ENCODE results near the gene ARL6IP5.
A peak's percentile ranks its signal among the peaks of the same experiment; 100 is the strongest.

Gene ARL6IP5

DNA sequence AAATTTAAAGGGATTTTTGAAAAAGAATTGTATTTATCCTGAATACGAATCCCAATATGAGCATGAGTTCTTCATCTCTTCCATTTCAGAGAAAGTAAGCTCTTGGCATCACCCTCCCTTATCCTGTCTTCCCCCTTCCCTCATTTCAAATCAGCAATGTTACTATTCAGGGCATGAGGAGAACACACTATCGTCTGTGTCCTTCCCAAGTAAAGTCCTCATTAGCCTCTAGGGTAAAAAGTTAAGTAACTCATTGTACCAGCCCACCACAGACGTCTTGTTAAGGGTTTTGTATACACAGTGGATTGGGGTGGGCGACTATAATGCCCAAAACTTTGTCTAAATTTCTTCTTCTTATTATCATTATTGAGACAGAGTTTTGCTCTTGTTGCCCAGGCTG is 14.8 kb downstream of the ARL6IP5 start:
- Histone ChIP-seq H3K4me1 (ENCODE audit: control insufficient read depth in 1 of 2, insufficient read depth in 2 of 2, low read length in 2 of 2) (peaks cover 6 to 8% of the 10 kb centered on the region in 2 experiments), H3K9me3 (ENCODE audit: insufficient read depth, low read depth, low read length) (no peaks in the 10 kb centered on the region), H4K12ac (ENCODE audit: low read depth, low read length) (no peak overlapping the region), H3K23ac (ENCODE audit: low read length) (no peak overlapping the region), H3K9ac (ENCODE audit: low read length) (no peak overlapping the region), H2BK5ac (ENCODE audit: low read depth, low read length, poor library complexity) (no peak overlapping the region), H4K8ac (ENCODE audit: low read depth, low read length) (no peak overlapping the region), H3K27me3 (ENCODE audit: insufficient read depth, low read length) (no peaks in the 10 kb centered on the region), H4K91ac (ENCODE audit: low read depth, low read length) (no peak overlapping the region), H3K79me2 (ENCODE audit: control insufficient read depth, insufficient read depth, low read length, poor library complexity) (no peaks in the 10 kb centered on the region), H3K4ac (ENCODE audit: low read depth, low read length) (no peak overlapping the region), H3K4me2 (ENCODE audit: low read length) (no peak overlapping the region), H3K4me3 (ENCODE audit: low read depth, low read length) (no peak overlapping the region), H2AK5ac (ENCODE audit: low read length) (no peak overlapping the region), H2AFZ (ENCODE audit: insufficient read depth, low read length, poor library complexity) (no peak overlapping the region), H2BK120ac (ENCODE audit: insufficient read depth, low read length, poor library complexity) (no peak overlapping the region), H3K27ac (ENCODE audit: low read depth, low read length) (no peak overlapping the region), H3K36me3 (ENCODE audit: control insufficient read depth in 1 of 2, insufficient read depth in 2 of 2, low read length in 2 of 2) (peaks cover 2 to 9% of the 10 kb centered on the region in 2 experiments), H2BK12ac (ENCODE audit: low read length) (no peak overlapping the region), H3K18ac (ENCODE audit: low read length) (no peak overlapping the region), H3K79me1 (ENCODE audit: low read length) (peaks cover 4% of the 10 kb centered on the region), H3K14ac (ENCODE audit: low read length) (no peak overlapping the region)
- DNase-seq = no peak
- WGBS (ENCODE audit: extremely low coverage, insufficient coverage, insufficient read length) = no CpG with 5 or more reads among the region's 4 CpGs

DNA sequence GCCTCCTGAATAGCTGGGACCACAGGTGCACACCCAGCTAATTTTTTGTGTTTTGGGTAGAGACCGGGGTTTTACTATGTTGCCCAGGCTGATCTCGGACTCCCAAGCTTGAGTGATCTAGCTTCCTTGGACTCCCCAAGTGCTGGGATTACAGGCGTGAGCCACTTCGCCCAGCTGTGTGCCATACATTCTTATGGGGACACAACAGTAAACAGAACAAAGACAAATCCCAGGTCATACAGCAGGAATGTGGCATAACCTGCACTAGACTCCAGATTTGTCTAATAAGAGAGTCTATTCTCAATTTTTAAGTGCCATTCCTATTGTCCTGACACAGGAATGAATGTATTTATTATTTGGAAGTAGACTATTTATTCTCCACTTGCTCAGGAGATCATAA is 17.6 kb downstream of the ARL6IP5 start:
- peak; percentile 91 to 94 for DNase-seq
- Histone ChIP-seq H3K79me1 (ENCODE audit: low read length) (peaks cover 4% of the 10 kb centered on the region), H3K36me3 (ENCODE audit: control insufficient read depth in 1 of 2, insufficient read depth in 2 of 2, low read length in 2 of 2) (peaks cover 2 to 10% of the 10 kb centered on the region in 2 experiments), H3K79me2 (ENCODE audit: control insufficient read depth, insufficient read depth, low read length, poor library complexity) (no peaks in the 10 kb centered on the region), H3K14ac (ENCODE audit: low read length) (no peak overlapping the region), H3K4me3 (ENCODE audit: low read depth, low read length) (no peak overlapping the region), H4K91ac (ENCODE audit: low read depth, low read length) (no peak overlapping the region), H3K27me3 (ENCODE audit: insufficient read depth, low read length) (no peaks in the 10 kb centered on the region), H3K9ac (ENCODE audit: low read length) (no peak overlapping the region), H4K12ac (ENCODE audit: low read depth, low read length) (no peak overlapping the region), H3K4me1 (ENCODE audit: control insufficient read depth in 1 of 2, insufficient read depth in 2 of 2, low read length in 2 of 2) (peaks cover 6 to 8% of the 10 kb centered on the region in 2 experiments), H3K4ac (ENCODE audit: low read depth, low read length) (no peak overlapping the region), H2AFZ (ENCODE audit: insufficient read depth, low read length, poor library complexity) (no peak overlapping the region), H2BK120ac (ENCODE audit: insufficient read depth, low read length, poor library complexity) (no peak overlapping the region), H3K4me2 (ENCODE audit: low read length) (peak overlapping the region; percentile 53), H2BK12ac (ENCODE audit: low read length) (no peak overlapping the region), H4K8ac (ENCODE audit: low read depth, low read length) (no peak overlapping the region), H2BK5ac (ENCODE audit: low read depth, low read length, poor library complexity) (no peak overlapping the region), H3K18ac (ENCODE audit: low read length) (no peak overlapping the region), H3K23ac (ENCODE audit: low read length) (no peak overlapping the region), H2AK5ac (ENCODE audit: low read length) (no peak overlapping the region), H3K9me3 (ENCODE audit: insufficient read depth, low read depth, low read length) (no peaks in the 10 kb centered on the region), H3K27ac (ENCODE audit: low read depth, low read length) (peak overlapping the region; percentile 43)
- no CpG with 5 or more reads among the region's 4 CpGs for WGBS (ENCODE audit: extremely low coverage, insufficient coverage, insufficient read length)

DNA sequence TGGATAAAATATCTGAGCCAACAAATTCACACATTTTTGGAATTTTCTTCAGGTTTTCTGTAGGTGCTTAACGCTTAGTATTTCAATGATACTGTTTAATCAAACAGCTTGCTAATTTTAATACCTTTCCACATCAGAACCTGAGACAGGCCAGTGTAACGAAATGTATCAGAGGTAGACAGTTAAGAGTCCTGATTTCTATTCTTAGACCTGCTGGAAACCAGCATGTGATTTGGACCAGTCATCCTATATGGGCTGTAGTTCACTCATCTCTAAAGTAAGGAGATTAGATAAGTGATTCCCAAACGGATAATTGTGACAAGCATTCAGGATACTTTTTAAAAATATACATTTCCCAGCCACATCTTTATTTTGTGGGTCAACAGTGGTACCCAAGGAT is 18.4 kb downstream of the ARL6IP5 start:
- Histone ChIP-seq H3K4ac (ENCODE audit: low read depth, low read length) (no peak overlapping the region), H3K4me3 (ENCODE audit: low read depth, low read length) (no peak overlapping the region), H3K18ac (ENCODE audit: low read length) (no peak overlapping the region), H3K79me1 (ENCODE audit: low read length) (peaks cover 4% of the 10 kb centered on the region), H3K4me2 (ENCODE audit: low read length) (no peak overlapping the region), H3K27me3 (ENCODE audit: insufficient read depth, low read length) (no peaks in the 10 kb centered on the region), H3K9ac (ENCODE audit: low read length) (no peak overlapping the region), H2BK5ac (ENCODE audit: low read depth, low read length, poor library complexity) (no peak overlapping the region), H3K23ac (ENCODE audit: low read length) (no peak overlapping the region), H2BK12ac (ENCODE audit: low read length) (no peak overlapping the region), H3K27ac (ENCODE audit: low read depth, low read length) (no peak overlapping the region), H2AFZ (ENCODE audit: insufficient read depth, low read length, poor library complexity) (no peak overlapping the region), H3K79me2 (ENCODE audit: control insufficient read depth, insufficient read depth, low read length, poor library complexity) (no peaks in the 10 kb centered on the region), H3K14ac (ENCODE audit: low read length) (no peak overlapping the region), H2BK120ac (ENCODE audit: insufficient read depth, low read length, poor library complexity) (no peak overlapping the region), H4K91ac (ENCODE audit: low read depth, low read length) (no peak overlapping the region), H2AK5ac (ENCODE audit: low read length) (no peak overlapping the region), H3K4me1 (ENCODE audit: control insufficient read depth in 1 of 2, insufficient read depth in 2 of 2, low read length in 2 of 2) (peaks cover 6 to 8% of the 10 kb centered on the region in 2 experiments), H4K8ac (ENCODE audit: low read depth, low read length) (no peak overlapping the region), H4K12ac (ENCODE audit: low read depth, low read length) (no peak overlapping the region), H3K9me3 (ENCODE audit: insufficient read depth, low read depth, low read length) (no peaks in the 10 kb centered on the region), H3K36me3 (ENCODE audit: control insufficient read depth in 1 of 2, insufficient read depth in 2 of 2, low read length in 2 of 2) (peaks cover 2 to 10% of the 10 kb centered on the region in 2 experiments)
- peak in 1 of 2 donors; percentile 52 for DNase-seq
- no CpG with 5 or more reads among the region's 3 CpGs for WGBS (ENCODE audit: extremely low coverage, insufficient coverage, insufficient read length)

DNA sequence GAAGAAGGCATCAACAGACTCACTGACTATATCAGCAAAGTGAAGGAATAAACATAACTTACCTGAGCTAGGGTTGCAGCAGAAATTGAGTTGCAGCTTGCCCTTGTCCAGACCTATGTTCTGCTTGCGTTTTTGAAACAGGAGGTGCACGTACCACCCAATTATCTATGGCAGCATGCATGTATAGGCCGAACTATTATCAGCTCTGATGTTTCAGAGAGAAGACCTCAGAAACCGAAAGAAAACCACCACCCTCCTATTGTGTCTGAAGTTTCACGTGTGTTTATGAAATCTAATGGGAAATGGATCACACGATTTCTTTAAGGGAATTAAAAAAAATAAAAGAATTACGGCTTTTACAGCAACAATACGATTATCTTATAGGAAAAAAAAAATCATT is 19.8 kb downstream of the ARL6IP5 start:
- no peaks in the 10 kb centered on the region for H3K27me3 ChIP-seq (ENCODE audit: insufficient read depth, low read length)
- H3K23ac ChIP-seq (ENCODE audit: low read length) = no peak overlapping the region
- H2AFZ ChIP-seq (ENCODE audit: insufficient read depth, low read length, poor library complexity) = no peak overlapping the region
- H4K12ac ChIP-seq (ENCODE audit: low read depth, low read length) = no peak overlapping the region
- H4K91ac ChIP-seq (ENCODE audit: low read depth, low read length) = no peak overlapping the region
- H2BK120ac ChIP-seq (ENCODE audit: insufficient read depth, low read length, poor library complexity) = no peak overlapping the region
- H3K36me3 ChIP-seq (ENCODE audit: control insufficient read depth in 1 of 2, insufficient read depth in 2 of 2, low read length in 2 of 2) = peaks cover 2 to 10% of the 10 kb centered on the region in 2 experiments
- H2BK12ac ChIP-seq (ENCODE audit: low read length) = no peak overlapping the region
- no peak overlapping the region for H3K4me2 ChIP-seq (ENCODE audit: low read length)
- H3K79me2 ChIP-seq (ENCODE audit: control insufficient read depth, insufficient read depth, low read length, poor library complexity) = no peaks in the 10 kb centered on the region
- peaks cover 6 to 8% of the 10 kb centered on the region in 2 experiments for H3K4me1 ChIP-seq (ENCODE audit: control insufficient read depth in 1 of 2, insufficient read depth in 2 of 2, low read length in 2 of 2)
- H3K9me3 ChIP-seq (ENCODE audit: insufficient read depth, low read depth, low read length) = no peaks in the 10 kb centered on the region
- no peak overlapping the region for H3K4ac ChIP-seq (ENCODE audit: low read depth, low read length)
- H3K27ac ChIP-seq (ENCODE audit: low read depth, low read length) = no peak overlapping the region
- no peak overlapping the region for H3K9ac ChIP-seq (ENCODE audit: low read length)
- H3K18ac ChIP-seq (ENCODE audit: low read length) = no peak overlapping the region
- H3K14ac ChIP-seq (ENCODE audit: low read length) = no peak overlapping the region
- no CpG with 5 or more reads among the region's 8 CpGs for WGBS (ENCODE audit: extremely low coverage, insufficient coverage, insufficient read length)
- H2BK5ac ChIP-seq (ENCODE audit: low read depth, low read length, poor library complexity) = no peak overlapping the region
- DNase-seq = no peak
- no peak overlapping the region for H4K8ac ChIP-seq (ENCODE audit: low read depth, low read length)
- H3K4me3 ChIP-seq (ENCODE audit: low read depth, low read length) = no peak overlapping the region
- peaks cover 4% of the 10 kb centered on the region for H3K79me1 ChIP-seq (ENCODE audit: low read length)
- no peak overlapping the region for H2AK5ac ChIP-seq (ENCODE audit: low read length)

Measured in trophoblast cell (in vitro differentiated cells and primary cell).